Activated T-helper 1 cell treated with anti-CD3 and anti-CD28 coated beads, Interleukin-2, amount 50 U/mL, for 16 hours (primary cell): ENCODE results near the gene AKAP8.
"Not testable (repeated sequence)": the region's sequence is repeated elsewhere in the genome, so short reads cannot be mapped to it uniquely, and the experiment has no call there.

ENCODE experiments used
- DNase-seq, 2 donors: peaks; one replicate each; pipeline ENCODE4 v3.0.0-alpha.2; 2020; ENCODE audit warnings: low read depth in 1 of 2, low spot score in 1 of 2

The AKAP8 gene

GRCh38 chr19:15335992-15336391 lies 43.6 kb downstream of the AKAP8 start:
- DNase-seq: not testable (repeated sequence)

- peak; percentile 46 to 70 for DNase-seq
These were observed 47.1 kb downstream of the AKAP8 start, which contains the start of gene BRD4 for GRCh38 chr19:15332311-15332996. Gene BRD4 (minus strand): TSS chr19:15332539. CDS start chr19:15273099, 59,440 bp downstream.

GRCh38 chr19:15331419-15332310 lies 47.9 kb downstream of the AKAP8 start:
- DNase-seq: peak; percentile 18 to 53

DNA sequence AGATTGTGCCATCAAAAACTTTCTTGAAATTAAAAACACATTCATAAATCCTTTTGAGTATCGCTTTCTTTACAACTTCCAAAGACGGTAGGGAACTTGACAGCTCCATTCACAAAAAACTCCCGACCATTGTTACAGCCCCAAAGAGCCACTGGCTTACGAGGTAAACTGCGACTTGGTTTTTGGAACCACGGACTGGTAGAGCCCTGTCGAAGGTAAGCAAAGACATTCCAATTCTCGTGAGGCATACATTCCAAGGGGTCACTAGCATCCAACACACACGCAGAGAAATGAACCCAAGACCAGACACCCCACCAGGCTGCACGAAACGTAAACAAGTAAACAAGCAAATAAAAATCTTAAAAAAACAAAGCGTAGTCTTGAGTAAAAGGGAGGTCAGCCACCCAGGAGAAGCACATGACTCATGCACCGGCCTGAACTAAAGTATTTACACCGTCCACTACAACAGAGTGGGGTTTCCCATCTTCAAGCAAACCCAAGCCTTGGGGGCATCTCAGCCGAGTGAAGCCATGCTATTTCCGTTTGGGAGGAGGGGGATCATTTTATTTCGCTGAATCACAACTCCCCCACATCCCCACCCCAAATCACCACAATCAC lies 48.7 kb downstream of the AKAP8 start:
- DNase-seq: peak in 1 of 2 donors; percentile 1

- DNase-seq: no peak
These were observed 51.3 kb downstream of the AKAP8 start for GRCh38 chr19:15328312-15328711.

DNA sequence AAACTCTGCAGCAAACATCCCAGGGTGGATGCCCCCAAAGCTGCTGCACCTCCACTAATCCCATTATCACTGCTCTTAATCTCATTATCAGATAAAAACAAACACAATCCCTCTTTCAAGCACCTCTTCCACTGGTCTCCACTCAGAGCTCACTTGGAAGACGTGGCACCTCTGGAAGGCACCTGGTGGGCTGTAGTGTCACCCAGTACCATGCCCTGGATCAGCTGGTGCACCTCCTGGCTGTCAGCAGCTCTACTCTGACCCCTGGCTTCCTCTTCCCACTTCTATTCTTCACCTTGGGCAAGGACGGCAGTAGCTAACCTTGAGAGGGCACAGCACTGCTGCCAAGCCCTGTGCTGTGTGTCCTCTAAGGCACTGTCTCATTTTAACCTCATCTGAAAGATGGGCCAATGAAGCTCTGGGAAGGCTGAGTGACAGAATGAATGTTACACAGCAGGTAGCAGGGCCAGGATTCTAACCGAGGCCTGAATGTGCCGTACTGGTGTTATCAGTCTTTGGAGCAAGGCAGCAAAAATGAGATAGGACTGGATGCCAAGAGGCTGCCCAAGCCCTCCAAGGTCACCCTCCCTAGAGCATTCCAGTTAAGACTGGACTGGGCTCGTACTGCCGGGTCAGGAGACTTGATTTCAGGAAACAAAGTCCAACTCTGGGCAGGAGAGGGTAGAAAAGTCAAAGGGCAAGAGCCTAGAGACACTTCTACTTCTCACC lies 54.6 kb downstream of the AKAP8 start:
- DNase-seq: no peak

- no peak for DNase-seq
These were observed 55.9 kb downstream of the AKAP8 start for GRCh38 chr19:15323496-15324235.

- no peak for DNase-seq
These were observed 57.8 kb downstream of the AKAP8 start for GRCh38 chr19:15321739-15322138.

DNA sequence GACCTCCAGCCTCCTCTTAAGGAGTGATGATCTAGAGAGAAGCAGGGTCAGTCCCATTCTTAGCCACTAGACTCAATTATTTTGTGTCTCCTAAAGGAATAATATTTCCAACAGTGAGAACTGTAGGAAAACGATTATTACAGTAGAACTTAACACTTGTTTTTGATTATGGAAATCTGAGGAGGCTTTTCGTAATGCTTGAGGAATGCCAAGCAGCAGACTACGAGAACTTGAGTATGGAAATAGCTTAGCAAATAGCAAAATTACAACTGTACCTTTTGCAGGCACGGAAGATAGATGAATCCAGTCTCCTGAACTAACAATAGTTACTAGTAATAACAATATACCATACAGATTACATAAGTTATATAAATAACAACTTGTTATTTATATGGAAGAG lies 59.5 kb downstream of the AKAP8 start:
- no peak for DNase-seq

- DNase-seq: no peak
These were observed 61.3 kb downstream of the AKAP8 start for GRCh38 chr19:15318241-15318691.

DNA sequence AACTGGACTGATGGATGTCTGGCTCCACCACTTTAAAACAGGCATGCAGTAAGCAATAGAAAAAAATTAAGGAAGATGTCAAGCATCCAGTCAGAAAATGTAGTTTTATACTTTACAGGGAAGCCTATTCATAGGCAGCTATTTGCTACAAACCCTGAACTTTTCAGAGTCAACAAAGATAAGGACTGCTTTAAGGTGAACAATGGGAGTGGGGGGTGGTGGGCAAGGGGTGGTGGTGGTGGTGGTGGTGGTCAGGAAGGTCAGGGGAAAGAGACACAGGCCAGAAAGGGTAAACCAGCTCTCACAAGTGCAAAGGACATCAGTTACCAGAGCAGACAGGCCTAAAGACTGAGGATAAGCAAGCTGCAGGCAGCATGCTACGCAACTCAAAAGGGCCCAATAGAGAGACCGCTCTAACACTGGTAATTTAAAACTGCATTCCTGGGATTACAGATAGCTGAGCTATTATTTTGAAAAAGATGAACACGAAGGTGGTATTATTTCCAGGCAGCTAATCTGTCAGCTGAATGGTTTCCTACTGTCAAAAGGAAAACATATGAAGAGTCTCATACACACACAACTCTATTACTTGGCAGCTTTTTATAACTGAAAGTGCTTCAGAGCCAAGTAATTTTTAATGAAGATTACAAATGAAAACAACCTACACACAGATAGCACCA lies 62.1 kb downstream of the AKAP8 start:
- DNase-seq: no peak

- DNase-seq: no peak
These were observed 63.1 kb downstream of the AKAP8 start for GRCh38 chr19:15316498-15316897.

DNA sequence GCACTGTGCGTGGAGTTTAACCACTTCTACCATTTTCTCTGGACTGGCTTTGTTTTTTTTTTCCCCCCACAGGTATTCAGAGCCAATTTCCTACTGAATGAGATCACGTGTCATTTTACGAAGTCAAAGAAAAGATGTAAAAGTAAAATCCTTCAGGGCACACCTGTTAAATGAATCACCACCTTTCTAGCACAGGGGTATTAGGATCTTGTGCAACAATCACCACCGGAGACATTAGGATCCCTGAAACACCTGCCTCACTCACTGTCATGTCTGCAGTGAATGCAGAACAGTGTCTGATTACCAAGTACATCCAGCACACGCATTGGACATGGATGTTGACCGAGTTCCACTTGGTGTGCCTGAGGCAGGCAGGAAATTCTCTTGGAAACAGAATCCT lies 64.5 kb downstream of the AKAP8 start:
- DNase-seq: no peak

DNA sequence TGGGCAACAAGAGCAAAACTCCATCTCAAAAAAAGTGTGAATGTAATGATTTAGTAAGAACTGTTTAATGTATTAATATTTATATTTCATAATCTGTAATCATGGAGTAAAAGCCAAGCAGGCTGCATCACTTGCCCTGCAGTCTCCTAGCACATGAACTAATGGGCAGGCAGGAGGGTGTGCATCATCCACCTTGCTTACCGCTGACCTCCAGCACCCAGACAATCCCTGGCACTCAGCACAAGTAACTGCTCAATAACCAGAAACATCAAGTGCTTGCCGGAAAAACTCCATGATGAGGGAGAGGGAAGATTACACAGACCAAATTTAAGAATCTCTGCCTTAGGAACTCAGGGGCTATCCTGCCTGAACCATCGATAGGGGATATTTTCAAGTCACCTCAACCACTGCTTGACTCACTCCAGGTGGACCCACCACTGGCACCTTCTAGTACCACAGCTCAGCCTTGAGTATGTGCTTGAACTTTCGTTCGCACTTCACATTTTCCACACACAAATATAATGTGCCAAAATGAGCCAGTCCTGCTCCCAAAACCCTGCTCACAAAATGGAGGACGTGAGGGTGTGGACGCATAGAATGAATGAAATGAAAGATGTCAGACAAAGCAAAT lies 65.8 kb downstream of the AKAP8 start:
- no peak for DNase-seq

DNA sequence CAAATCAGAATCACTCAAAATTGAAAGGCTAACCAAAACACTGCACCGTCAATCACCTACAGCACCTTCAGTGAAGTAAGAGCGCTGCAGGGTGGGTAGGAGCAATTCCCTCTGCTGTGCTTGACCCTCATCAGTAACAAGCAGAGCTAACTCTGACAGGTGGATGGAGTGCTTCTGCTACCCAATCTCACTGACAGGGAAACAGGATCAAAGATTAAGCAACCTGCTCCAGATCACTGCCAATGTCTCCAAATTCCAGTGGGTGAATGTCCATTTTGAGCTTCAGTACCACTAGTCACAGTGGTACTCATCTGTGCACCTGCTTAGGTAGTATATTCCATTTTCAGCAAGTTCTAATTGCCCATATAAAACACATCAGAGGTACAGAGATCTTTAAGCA lies 72.4 kb downstream of the AKAP8 start:
- DNase-seq: no peak

DNA sequence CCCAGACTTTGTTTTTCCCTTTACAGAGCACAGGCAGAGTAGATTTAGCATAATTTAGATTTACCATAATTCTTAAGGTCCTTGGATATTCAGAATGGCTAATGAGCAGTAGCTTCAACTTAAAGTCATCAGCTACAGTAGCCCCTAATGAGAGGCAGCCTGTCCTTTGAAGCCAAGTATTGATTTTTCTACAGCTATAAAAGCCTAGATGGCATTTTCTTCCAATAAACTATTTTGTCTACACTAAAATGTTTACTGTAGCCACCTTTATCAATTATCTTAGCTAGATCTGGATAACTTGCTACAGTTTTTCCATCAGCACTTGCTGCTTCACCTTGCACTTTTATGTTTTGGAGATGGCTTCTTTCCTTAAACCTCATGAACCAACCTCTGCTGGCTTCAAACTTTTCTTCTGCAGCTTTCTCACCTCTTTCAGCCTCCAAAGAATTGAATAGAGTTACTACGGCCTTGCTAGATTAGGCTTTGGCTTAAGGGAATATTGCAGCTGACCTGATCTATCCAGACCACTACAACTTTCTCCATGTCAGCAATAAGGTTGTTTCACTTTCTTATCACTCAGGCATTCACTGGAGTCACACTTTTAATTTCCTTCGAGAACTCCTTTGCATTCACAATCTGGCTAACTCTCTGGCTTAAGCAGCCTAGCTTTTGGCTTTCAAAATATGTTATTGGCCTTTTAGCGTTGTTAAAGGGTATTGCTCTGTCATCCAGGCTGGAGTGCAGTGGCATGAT lies 73.8 kb downstream of the AKAP8 start:
- no peak for DNase-seq

DNA sequence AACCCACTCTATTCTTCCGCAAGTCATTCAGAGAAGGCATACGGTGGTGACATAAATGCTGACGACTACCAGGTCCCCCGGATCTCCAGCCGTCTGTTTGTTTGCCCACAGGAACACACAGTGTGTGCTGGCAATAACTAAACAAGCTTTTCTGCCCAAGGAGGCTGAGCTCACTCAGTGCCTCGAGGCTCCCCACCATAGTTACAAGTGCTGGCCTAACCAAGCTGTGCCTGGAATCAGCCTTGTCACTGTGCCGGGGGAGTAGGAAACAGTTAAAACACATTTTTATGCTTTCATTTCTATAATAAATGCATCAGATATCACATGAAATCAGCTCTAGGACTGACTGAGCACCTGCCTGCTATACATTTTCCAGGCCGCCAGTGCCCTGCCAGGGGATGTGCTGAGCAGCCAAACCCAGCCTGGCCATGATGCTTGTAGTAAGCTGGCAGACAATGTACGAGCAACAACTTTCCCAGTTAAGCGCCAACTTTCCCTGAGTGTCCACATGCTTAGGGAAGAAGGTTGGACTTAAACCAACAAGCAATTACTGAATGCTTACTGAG lies 75.4 kb downstream of the AKAP8 start:
- DNase-seq: no peak
